Keratinocyte (primary cell): ENCODE results near the gene SLC16A7. TPM values are rescaled to one million over a fixed set of nuclear protein-coding genes. Genes with fewer than 3 reads are reported as not detected.

Experiments
- DNase-seq: peaks from one replicate; pipeline ENCODE4 v3.0.0-alpha.2; 2011; ENCODE audit warnings: low read depth, missing footprints, low spot score
- FAIRE-seq: peaks from 2 replicates; lab custom pipeline; 2011; peaks lifted over from hg19 to GRCh38; lab: Jason Lieb, UNC
- H2AFZ ChIP-seq: 2 replicates; pipeline ENCODE4 v1.6.0; 2012; ENCODE audit warnings: low read length, control low read depth, inconsistent platforms; ENCODE audit not compliant: control insufficient read depth
- H3K27ac ChIP-seq: 2 replicates; pipeline ENCODE4 v1.5.1; 2011; ENCODE audit warnings: low read length; ENCODE audit not compliant: control insufficient read depth, insufficient read depth
- H3K27me3 ChIP-seq: 3 replicates; pipeline ENCODE4 v1.6.0; 2011; ENCODE audit warnings: low read length; ENCODE audit not compliant: control insufficient read depth, insufficient read depth; ENCODE audit errors: extremely low read depth
- H3K36me3 ChIP-seq, 2 experiments: 2 replicates in 1 of 2; 3 replicates in 1 of 2; pipeline ENCODE4 v1.5.1; 2011; ENCODE audit warnings: low read length in 2 of 2, mild to moderate bottlenecking in 1 of 2; ENCODE audit not compliant: control insufficient read depth in 2 of 2, insufficient read depth in 2 of 2; ENCODE audit errors: extremely low read depth in 1 of 2
- H3K4me1 ChIP-seq: 3 replicates; pipeline ENCODE4 v1.5.1; 2011; ENCODE audit warnings: low read length; ENCODE audit not compliant: control insufficient read depth, insufficient read depth; ENCODE audit errors: extremely low read depth
- H3K4me2 ChIP-seq: 3 replicates; pipeline ENCODE4 v1.6.0; 2011; ENCODE audit warnings: low read depth, low read length; ENCODE audit not compliant: control insufficient read depth, insufficient read depth; ENCODE audit errors: extremely low read depth
- H3K4me3 ChIP-seq, 3 experiments: fragments of 200-600 bp in 1 of 3; sonication (generic) in 1 of 3; 2 replicates in 2 of 3; 3 replicates in 1 of 3; pipeline ENCODE4 v1.5.1; 2011 to 2016; ENCODE audit warnings: low read length in 3 of 3, mild to moderate bottlenecking in 3 of 3, control low read depth in 2 of 3, inconsistent platforms in 1 of 3, low read depth in 1 of 3, mixed read lengths in 1 of 3, mixed run types in 1 of 3, moderate library complexity in 1 of 3; ENCODE audit not compliant: control insufficient read depth in 2 of 3, insufficient read depth in 2 of 3; ENCODE audit errors: extremely low read depth in 1 of 3
- H3K79me2 ChIP-seq: 2 replicates; pipeline ENCODE4 v1.6.0; 2012; ENCODE audit warnings: low read length; ENCODE audit not compliant: control insufficient read depth, insufficient read depth
- H3K9ac ChIP-seq: 3 replicates; pipeline ENCODE4 v1.6.0; 2011; ENCODE audit warnings: low read length; ENCODE audit not compliant: control insufficient read depth, insufficient read depth; ENCODE audit errors: extremely low read depth
- H3K9me1 ChIP-seq: 3 replicates; pipeline ENCODE4 v1.6.0; 2011; ENCODE audit warnings: low read length; ENCODE audit not compliant: control insufficient read depth, insufficient read depth; ENCODE audit errors: extremely low read depth
- H3K9me3 ChIP-seq: 2 replicates; pipeline ENCODE4 v1.5.1; 2012; ENCODE audit warnings: low read depth, low read length; ENCODE audit not compliant: control insufficient read depth
- H4K20me1 ChIP-seq: 3 replicates; pipeline ENCODE4 v1.6.0; 2011; ENCODE audit warnings: low read length; ENCODE audit not compliant: control insufficient read depth, insufficient read depth; ENCODE audit errors: extremely low read depth
- EZH2 ChIP-seq: IDR thresholded peaks from one replicate; pipeline ENCODE4 v1.6.1; 2012; ENCODE audit warnings: inconsistent platforms, mild to moderate bottlenecking, low read length, moderate library complexity
- dilution Hi-C: fragments of 300-500 bp; cut with MboI; formaldehyde crosslinking; loops from one replicate; pipeline ENCODE4 v1.7.0; 2020; ENCODE audit warnings: low sequenced_read_pairs; ENCODE audit not compliant: extremely low pct_ligation_motif_present
- polyA plus RNA-seq, 5 experiments: library from polyadenylated mRNA; depleted of rRNA in 3 of 5; stranded (reverse) in 3 of 5; stranded (forward) in 1 of 5; unstranded in 1 of 5; fragments of >200 nt; gene quantifications; 1 replicate in 1 of 5; 2 replicates in 3 of 5; 3 replicates in 1 of 5; pipeline versions ENCODE4 v1.2.1 to v1.2.3, GENCODE V29; 2011 to 2012; ENCODE audit warnings: missing spikeins in 2 of 5, low read depth in 1 of 5, low replicate concordance in 1 of 5
- TF ChIP-seq, protein P1 (sequence below), 3 experiments: IDR thresholded peaks in 1 of 3; conservative IDR thresholded peaks in 1 of 3; optimal IDR thresholded peaks in 1 of 3; 2 replicates in 2 of 3; 3 replicates in 1 of 3; pipeline versions ENCODE3 to v1.5.1; 2011; ENCODE audit warnings: low read length in 3 of 3, mild to moderate bottlenecking in 3 of 3, moderate library complexity in 2 of 3, control low read depth in 1 of 3, inconsistent platforms in 1 of 3; ENCODE audit not compliant: insufficient read depth in 2 of 3; ENCODE audit errors: extremely low read depth in 1 of 3

SLC16A7 gene
- polyA plus RNA-seq, 1 donor (not counting 4 experiments of a cell fraction or from before 2014, with no cell fraction given) = 0.87 TPM

GRCh38 chr12:59657711-59658110, 61.9 kb downstream of the SLC16A7 start:
- no peak overlapping the region for H3K4me2 ChIP-seq
- TF ChIP-seq EZH2 = no peak
- TF ChIP-seq, protein P1, sequence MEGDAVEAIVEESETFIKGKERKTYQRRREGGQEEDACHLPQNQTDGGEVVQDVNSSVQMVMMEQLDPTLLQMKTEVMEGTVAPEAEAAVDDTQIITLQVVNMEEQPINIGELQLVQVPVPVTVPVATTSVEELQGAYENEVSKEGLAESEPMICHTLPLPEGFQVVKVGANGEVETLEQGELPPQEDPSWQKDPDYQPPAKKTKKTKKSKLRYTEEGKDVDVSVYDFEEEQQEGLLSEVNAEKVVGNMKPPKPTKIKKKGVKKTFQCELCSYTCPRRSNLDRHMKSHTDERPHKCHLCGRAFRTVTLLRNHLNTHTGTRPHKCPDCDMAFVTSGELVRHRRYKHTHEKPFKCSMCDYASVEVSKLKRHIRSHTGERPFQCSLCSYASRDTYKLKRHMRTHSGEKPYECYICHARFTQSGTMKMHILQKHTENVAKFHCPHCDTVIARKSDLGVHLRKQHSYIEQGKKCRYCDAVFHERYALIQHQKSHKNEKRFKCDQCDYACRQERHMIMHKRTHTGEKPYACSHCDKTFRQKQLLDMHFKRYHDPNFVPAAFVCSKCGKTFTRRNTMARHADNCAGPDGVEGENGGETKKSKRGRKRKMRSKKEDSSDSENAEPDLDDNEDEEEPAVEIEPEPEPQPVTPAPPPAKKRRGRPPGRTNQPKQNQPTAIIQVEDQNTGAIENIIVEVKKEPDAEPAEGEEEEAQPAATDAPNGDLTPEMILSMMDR (optimal IDR thresholded peaks at IDR 0.05 in 1 of 3, IDR thresholded peaks at IDR 0.05 in 1 of 3, conservative IDR thresholded peaks at IDR 0.05 in 1 of 3; ENCODE audit: extremely low read depth in 1 of 3, insufficient read depth in 2 of 3, low read length in 3 of 3) = no peak

GRCh38 chr12:59660148-59660547, 64.3 kb downstream of the SLC16A7 start:
- no peaks in the 10 kb centered on the region for H3K4me1 ChIP-seq
- no peaks in the 10 kb centered on the region for H4K20me1 ChIP-seq
- dilution Hi-C loops = no loop called here
- H3K27ac ChIP-seq = no peak overlapping the region
- H3K79me2 ChIP-seq = no peaks in the 10 kb centered on the region
- no peaks in the 10 kb centered on the region for H3K9me1 ChIP-seq
- DNase-seq (no peak), FAIRE-seq (no peak)
- H3K9me3 ChIP-seq = no peaks in the 10 kb centered on the region
- no peaks in the 10 kb centered on the region for H3K27me3 ChIP-seq
- TF ChIP-seq EZH2 = no peak
- TF ChIP-seq, protein P1 (optimal IDR thresholded peaks at IDR 0.05 in 1 of 3, IDR thresholded peaks at IDR 0.05 in 1 of 3, conservative IDR thresholded peaks at IDR 0.05 in 1 of 3; ENCODE audit: extremely low read depth in 1 of 3, insufficient read depth in 2 of 3, low read length in 3 of 3) = no peak
- H2AFZ ChIP-seq = no peak overlapping the region
- H3K4me2 ChIP-seq = no peak overlapping the region
- H3K9ac ChIP-seq = no peak overlapping the region
- no peak overlapping the region for H3K4me3 ChIP-seq
- no peaks in the 10 kb centered on the region for H3K36me3 ChIP-seq

More at GRCh38 chr12:59657711-59658110, 61.9 kb downstream of the SLC16A7 start:
- Histone ChIP-seq H3K27ac (no peak overlapping the region), H3K36me3 (no peaks in the 10 kb centered on the region), H3K9ac (no peak overlapping the region), H3K4me1 (no peaks in the 10 kb centered on the region), H2AFZ (no peak overlapping the region), H4K20me1 (no peaks in the 10 kb centered on the region), H3K27me3 (no peaks in the 10 kb centered on the region), H3K9me1 (no peaks in the 10 kb centered on the region), H3K9me3 (no peaks in the 10 kb centered on the region), H3K79me2 (no peaks in the 10 kb centered on the region), H3K4me3 (no peak overlapping the region)
- FAIRE-seq (no peak), DNase-seq (no peak)
- dilution Hi-C loops = no loop called here
